Naive thymus-derived CD8-positive, alpha-beta T cell (primary cell): Measurements from ENCODE around the gene NAALADL1. TPM values are rescaled to one million over a fixed set of nuclear protein-coding genes. Genes with fewer than 3 reads are reported as not detected.
A peak's percentile ranks its signal among the peaks of the same experiment; 100 is the strongest.

Experiments
- ATAC-seq, 2 donors: fragments of 150-1000 bp; cut with Tn5 transposase in 1 of 2; sonication (Bioruptor Pico), chemical (Tn5 transposase) in 1 of 2; 1 replicate in 1 of 2; 2 replicates in 1 of 2; pipeline ENCODE4 v1.10.0; 2021; ENCODE audit warnings: mild to moderate bottlenecking in 2 of 2, moderate library complexity in 2 of 2
- POLR2A ChIA-PET: fragments of 350-600 bp; sonication (Branson Sonifier 250); formaldehyde crosslinking; loops from one replicate; lab custom pipeline; 2021; ENCODE audit warnings: antibody characterized with exemption; lab: Charles Lee
- DNase-seq, 10 donors: peaks; one replicate each; pipeline versions ENCODE4 v3.0.0 to v3.0.0-alpha.2; 2020 to 2022
- H3K27ac Mint-ChIP-seq, 10 donors: one replicate each; pipeline ENCODE4 v1.8.0; 2020 to 2022; ENCODE audit warnings: mild to moderate bottlenecking in 10 of 10, mixed read lengths in 10 of 10, moderate library complexity in 4 of 10, inconsistent platforms in 1 of 10
- H3K27me3 Mint-ChIP-seq, 5 donors: one replicate each; pipeline ENCODE4 v1.8.0; 2021 to 2022; ENCODE audit warnings: mixed read lengths in 5 of 5
- H3K36me3 Mint-ChIP-seq, 3 donors: one replicate each; pipeline ENCODE4 v1.8.0; 2020 to 2022; ENCODE audit warnings: mixed read lengths in 3 of 3, mild to moderate bottlenecking in 2 of 3, inconsistent platforms in 1 of 3
- H3K4me1 Mint-ChIP-seq, 4 donors: one replicate each; pipeline ENCODE4 v1.8.0; 2021 to 2022; ENCODE audit warnings: mixed read lengths in 4 of 4
- H3K4me3 Mint-ChIP-seq, 10 donors: one replicate each; pipeline ENCODE4 v1.8.0; 2020 to 2022; ENCODE audit warnings: mild to moderate bottlenecking in 10 of 10, mixed read lengths in 10 of 10, moderate library complexity in 6 of 10, inconsistent platforms in 1 of 10
- H3K9me3 Mint-ChIP-seq, 9 donors: one replicate each; pipeline ENCODE4 v1.8.0; 2020 to 2022; ENCODE audit warnings: mixed read lengths in 9 of 9, mild to moderate bottlenecking in 3 of 9, inconsistent platforms in 1 of 9, moderate library complexity in 1 of 9
- polyA plus RNA-seq, 3 donors: library from polyadenylated mRNA; unstranded; fragments of 300-500 nt; fragmentation: Illumina TruSeq; gene quantifications; one replicate each; pipeline ENCODE4 v1.2.3, GENCODE V29; 2021
- total RNA-seq, 8 experiments: library from RNA in 2 of 8; stranded (reverse) in 2 of 8; gene quantifications; one replicate each; pipeline ENCODE4 v1.2.3 and lab custom pipeline; 2021 to 2026

Gene NAALADL1
- total and polyA plus RNA-seq, 5 experiments from 2014 or later: 14.0 to 33.9 (median 22.2) TPM

- DNase-seq (no peak), ATAC-seq (no peak)
- Mint-ChIP-seq H3K9me3 (no peaks in the 10 kb centered on the region), H3K27ac (no peak overlapping the region), H3K27me3 (no peaks in the 10 kb centered on the region), H3K4me1 (peaks cover 0 to 4% (median 1%) of the 10 kb centered on the region in 4 donors), H3K4me3 (no peak overlapping the region), H3K36me3 (no peaks in the 10 kb centered on the region)
- POLR2A ChIA-PET: interaction anchor here (1.0 kb wide), 1 partner anchor 12 kb away, joined by 3 read pairs; no protein-coding TSS in a partner anchor
These were observed 1.8 kb upstream of the NAALADL1 start for GRCh38 chr11:65059959-65060824.

- POLR2A ChIA-PET: interaction anchor here (1.0 kb wide), 1 partner anchor 12 kb away, joined by 3 read pairs; no protein-coding TSS in a partner anchor
- Mint-ChIP-seq H3K4me3 (no peak overlapping the region), H3K9me3 (no peaks in the 10 kb centered on the region), H3K36me3 (no peaks in the 10 kb centered on the region), H3K4me1 (peaks cover 0 to 5% (median 2%) of the 10 kb centered on the region in 4 donors), H3K27ac (no peak overlapping the region), H3K27me3 (no peaks in the 10 kb centered on the region)
- no peak for ATAC-seq
- DNase-seq: no peak
These were observed 1.2 kb upstream of the NAALADL1 start for GRCh38 chr11:65059523-65059922.

GRCh38 chr11:65058012-65058411, 341 bp downstream of the NAALADL1 start:
- Mint-ChIP-seq H3K27ac (no peak overlapping the region), H3K36me3 (no peaks in the 10 kb centered on the region), H3K4me3 (no peak overlapping the region), H3K27me3 (no peaks in the 10 kb centered on the region), H3K4me1 (peaks cover 9 to 20% (median 14%) of the 10 kb centered on the region in 4 donors), H3K9me3 (no peaks in the 10 kb centered on the region)
- ATAC-seq: no peak
- POLR2A ChIA-PET: interaction anchor here (0.6 kb wide), 1 partner anchor 19 kb away, joined by 3 read pairs; no protein-coding TSS in a partner anchor
- no peak for DNase-seq

GRCh38 chr11:65057526-65057925, 827 bp downstream of the NAALADL1 start:
- ATAC-seq (no peak), DNase-seq (no peak)
- Mint-ChIP-seq H3K36me3 (no peaks in the 10 kb centered on the region), H3K4me1 (peaks cover 11 to 20% (median 17%) of the 10 kb centered on the region in 4 donors), H3K4me3 (no peak overlapping the region), H3K9me3 (no peaks in the 10 kb centered on the region), H3K27ac (peak overlapping the region in 1 of 10 donors; percentile 56), H3K27me3 (no peaks in the 10 kb centered on the region)
- POLR2A ChIA-PET: interaction anchor here (0.6 kb wide), 1 partner anchor 19 kb away, joined by 3 read pairs; no protein-coding TSS in a partner anchor

- no peak overlapping the region for H3K4me3 Mint-ChIP-seq
- H3K4me1 Mint-ChIP-seq: peaks cover 11 to 20% (median 16%) of the 10 kb centered on the region in 4 donors
- no peaks in the 10 kb centered on the region for H3K36me3 Mint-ChIP-seq
- no peak for DNase-seq
- H3K27me3 Mint-ChIP-seq: no peaks in the 10 kb centered on the region
- H3K9me3 Mint-ChIP-seq: no peaks in the 10 kb centered on the region
- no peak for ATAC-seq
- POLR2A ChIA-PET: no interaction called here
- no peak overlapping the region for H3K27ac Mint-ChIP-seq
These were observed 1.4 kb downstream of the NAALADL1 start for GRCh38 chr11:65056999-65057398.

GRCh38 chr11:65055538-65055937, 2.8 kb downstream of the NAALADL1 start:
- H3K4me1 Mint-ChIP-seq: peaks cover 11 to 20% (median 14%) of the 10 kb centered on the region in 4 donors
- no peaks in the 10 kb centered on the region for H3K36me3 Mint-ChIP-seq
- no peaks in the 10 kb centered on the region for H3K9me3 Mint-ChIP-seq
- DNase-seq (no peak), ATAC-seq (no peak)
- H3K27ac Mint-ChIP-seq: peak overlapping the region in 2 of 10 donors; percentile 15 to 22
- POLR2A ChIA-PET: interaction anchor here (0.6 to 0.9 kb wide), 3 partner anchors 16 to 994 kb away, joined by 3 to 4 read pairs (median 3); partner anchors contain the start of gene ARL2
- no peak overlapping the region for H3K4me3 Mint-ChIP-seq
- H3K27me3 Mint-ChIP-seq: no peaks in the 10 kb centered on the region

GRCh38 chr11:65053827-65054508, 4.4 kb downstream of the NAALADL1 start:
- H3K4me1 Mint-ChIP-seq: peaks cover 11 to 20% (median 14%) of the 10 kb centered on the region in 4 donors
- peak overlapping the region in 9 of 10 donors; percentile 57 to 86 (median 73) for H3K4me3 Mint-ChIP-seq
- H3K36me3 Mint-ChIP-seq: no peaks in the 10 kb centered on the region
- DNase-seq (peak in 5 of 10 donors; percentile 8 to 36 (median 19)), ATAC-seq (peak; percentile 65 to 83)
- no peaks in the 10 kb centered on the region for H3K9me3 Mint-ChIP-seq
- H3K27me3 Mint-ChIP-seq: no peaks in the 10 kb centered on the region
- POLR2A ChIA-PET: interaction anchor here (0.6 to 1.0 kb wide), 2 partner anchors 8 to 43 kb away, joined by 3 read pairs; no protein-coding TSS in a partner anchor
- H3K27ac Mint-ChIP-seq: peak overlapping the region; percentile 56 to 98 (median 84)

GRCh38 chr11:65051398-65051858, 6.9 kb downstream of the NAALADL1 start:
- peaks cover 18 to 39% (median 32%) of the 10 kb centered on the region in 4 donors for H3K4me1 Mint-ChIP-seq
- no peak overlapping the region for H3K27ac Mint-ChIP-seq
- no peak for ATAC-seq
- no peak for DNase-seq
- no peaks in the 10 kb centered on the region for H3K27me3 Mint-ChIP-seq
- H3K4me3 Mint-ChIP-seq: no peak overlapping the region
- POLR2A ChIA-PET: no interaction called here
- H3K9me3 Mint-ChIP-seq: no peaks in the 10 kb centered on the region
- no peaks in the 10 kb centered on the region for H3K36me3 Mint-ChIP-seq

GRCh38 chr11:65047581-65048422, 10.6 kb downstream of the NAALADL1 start:
- no peaks in the 10 kb centered on the region for H3K9me3 Mint-ChIP-seq
- H3K27me3 Mint-ChIP-seq: no peaks in the 10 kb centered on the region
- DNase-seq (peak in 4 of 10 donors; percentile 16 to 32 (median 20)), ATAC-seq (peak; percentile 63 to 84)
- peaks cover 12 to 36% (median 30%) of the 10 kb centered on the region in 4 donors for H3K4me1 Mint-ChIP-seq
- POLR2A ChIA-PET: interaction anchor here (0.6 to 1.2 kb wide), 4 partner anchors 9 to 135 kb away, joined by 3 to 4 read pairs (median 3); no protein-coding TSS in a partner anchor
- H3K36me3 Mint-ChIP-seq: peaks cover 0 to 6% (median 3%) of the 10 kb centered on the region in 3 donors
- H3K4me3 Mint-ChIP-seq: peak overlapping the region; percentile 80 to 92 (median 88)
- peak overlapping the region; percentile 66 to 95 (median 88) for H3K27ac Mint-ChIP-seq

- Mint-ChIP-seq H3K4me1 (peaks cover 11 to 43% (median 36%) of the 10 kb centered on the region in 4 donors), H3K27ac (peak overlapping the region in 1 of 10 donors; percentile 65), H3K27me3 (no peaks in the 10 kb centered on the region), H3K9me3 (no peaks in the 10 kb centered on the region), H3K4me3 (peak overlapping the region in 2 of 10 donors; percentile 39 to 83), H3K36me3 (peaks cover 0 to 6% (median 3%) of the 10 kb centered on the region in 3 donors)
- POLR2A ChIA-PET: no interaction called here
- ATAC-seq (no peak), DNase-seq (no peak)
These were observed 12.6 kb downstream of the NAALADL1 start for GRCh38 chr11:65045728-65046127.

- POLR2A ChIA-PET: no interaction called here
- H3K9me3 Mint-ChIP-seq: no peaks in the 10 kb centered on the region
- ATAC-seq: no peak
- DNase-seq: no peak
- H3K4me3 Mint-ChIP-seq: peak overlapping the region in 1 of 10 donors; percentile 45
- H3K36me3 Mint-ChIP-seq: peaks cover 0 to 6% (median 3%) of the 10 kb centered on the region in 3 donors
- H3K4me1 Mint-ChIP-seq: peaks cover 11 to 47% (median 38%) of the 10 kb centered on the region in 4 donors
- no peaks in the 10 kb centered on the region for H3K27me3 Mint-ChIP-seq
- H3K27ac Mint-ChIP-seq: peak overlapping the region in 1 of 10 donors; percentile 51
These were observed 13.3 kb downstream of the NAALADL1 start for GRCh38 chr11:65045061-65045460.
